GM12891 (cell line): ENCODE data around the gene CD83.

Source experiments
- POLR2A ChIP-seq: IDR thresholded peaks from 2 replicates; pipeline ENCODE4 v1.6.1; 2011; ENCODE audit warnings: low read depth, low read length, control low read depth
- SPI1 ChIP-seq: IDR thresholded peaks from 2 replicates; pipeline ENCODE4 v1.6.1; 2011; ENCODE audit warnings: low read depth, low read length, control low read depth

DNA sequence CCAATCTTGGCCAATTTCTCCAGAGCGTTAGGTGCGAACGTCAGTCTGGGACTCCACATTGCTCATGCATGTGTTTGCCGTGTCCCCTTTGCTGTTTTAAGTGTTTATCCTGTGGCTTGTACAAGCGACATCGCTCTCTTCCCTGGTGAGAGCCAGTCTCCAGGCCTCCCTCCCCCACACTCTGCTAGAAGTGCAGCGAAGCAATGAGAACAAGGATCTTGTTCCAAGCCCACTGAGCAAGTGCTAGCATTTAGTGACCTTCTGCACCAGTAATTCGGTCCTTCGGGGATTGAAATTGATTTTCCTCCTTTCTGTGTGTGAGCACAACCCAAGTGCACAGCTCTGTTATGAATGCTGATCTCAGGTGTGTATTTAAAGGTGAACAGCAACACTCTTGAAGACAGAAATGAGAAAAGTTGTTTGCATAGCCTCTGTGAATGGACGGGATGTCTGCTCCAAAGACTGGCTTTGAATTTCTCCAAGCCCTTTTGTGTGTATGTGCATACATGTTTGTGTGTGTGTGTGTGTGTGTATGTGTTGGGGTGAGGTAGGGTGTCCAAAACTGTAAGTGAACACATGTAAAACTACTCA lies 29.0 kb downstream of the CD83 start:
- TF ChIP-seq POLR2A = no peak
- no peak for TF ChIP-seq SPI1
